ENCODE data around the gene GLE1. TPM values are rescaled to one million over a fixed set of nuclear protein-coding genes. Genes with fewer than 3 reads are reported as not detected.
"Not testable (repeated sequence)": the region's sequence is repeated elsewhere in the genome, so short reads cannot be mapped to it uniquely, and the experiment has no call there.

The GLE1 gene
- total RNA-seq, 1 experiment from 2014 or later, result 52.3 TPM

- no peaks in the 10 kb centered on the region for H3K27me3 ChIP-seq (replicated peaks; ENCODE audit: insufficient read depth, low read depth, low read length, poor library complexity)
- intact Hi-C loops (cut with micrococcal nuclease; ENCODE audit: unreplicated experiment), result no loop called here
- CTCF ChIA-PET, result interaction anchor here (0.9 kb wide), 1 partner anchor 67 kb away, joined by 4 read pairs; no protein-coding TSS in a partner anchor
- POLR2A ChIA-PET (ENCODE audit: low non-redundant PET), result interaction anchor here (0.6 kb wide), 1 partner anchor 23 kb away, joined by 12 read pairs; no protein-coding TSS in a partner anchor
- TF ChIP-seq EZH2 (IDR thresholded peaks at IDR 0.05; ENCODE audit: borderline replicate concordance, low read depth, low read length, poor library complexity, severe bottlenecking), result no peak
- no peak for TF ChIP-seq CTCF (conservative IDR thresholded peaks at IDR 0.05; ENCODE audit: low read depth, low read length)
- BruUV-seq (replicated peaks), result TSS peak; percentile 55
- H3K4me3 ChIP-seq (ENCODE audit: low read depth, low read length, poor library complexity, severe bottlenecking), result peak overlapping the region; percentile 79
- no peak for DNase-seq (ENCODE audit: low spot score)
- peaks cover 6% of the 10 kb centered on the region for H3K4me1 ChIP-seq (ENCODE audit: insufficient read depth, low read length, poor library complexity, severe bottlenecking)
- peaks cover 22% of the 10 kb centered on the region for H3K36me3 ChIP-seq (ENCODE audit: insufficient read depth, low read length, poor library complexity, severe bottlenecking)
- H3K27ac ChIP-seq (ENCODE audit: low read depth, low read length, poor library complexity, severe bottlenecking), result peak overlapping the region; percentile 74
- no peaks in the 10 kb centered on the region for H3K9me3 ChIP-seq (ENCODE audit: low read depth, low read length, poor library complexity, severe bottlenecking)
These were observed 871 bp downstream of the GLE1 start for GRCh38 chr9:128505414-128505765.

- Histone ChIP-seq H3K4me3 (ENCODE audit: low read depth, low read length, poor library complexity, severe bottlenecking) (peak overlapping the region; percentile 79), H3K36me3 (ENCODE audit: insufficient read depth, low read length, poor library complexity, severe bottlenecking) (peaks cover 20% of the 10 kb centered on the region)
- POLR2A ChIA-PET (ENCODE audit: low non-redundant PET), result interaction anchor here (0.6 kb wide), 1 partner anchor 22 kb away, joined by 12 read pairs; no protein-coding TSS in a partner anchor
- H3K27ac ChIP-seq (ENCODE audit: low read depth, low read length, poor library complexity, severe bottlenecking); DNase-seq (ENCODE audit: low spot score); H3K4me1 ChIP-seq (ENCODE audit: insufficient read depth, low read length, poor library complexity, severe bottlenecking); BruUV-seq (replicated peaks); intact Hi-C loops (cut with micrococcal nuclease; ENCODE audit: unreplicated experiment); H3K9me3 ChIP-seq (ENCODE audit: low read depth, low read length, poor library complexity, severe bottlenecking); CTCF ChIA-PET; H3K27me3 ChIP-seq (replicated peaks; ENCODE audit: insufficient read depth, low read depth, low read length, poor library complexity): not testable (repeated sequence)
These were observed 1.4 kb downstream of the GLE1 start for GRCh38 chr9:128505906-128506305.

- Histone ChIP-seq H3K4me1 (ENCODE audit: insufficient read depth, low read length, poor library complexity, severe bottlenecking) (no peaks in the 10 kb centered on the region), H3K27me3 (replicated peaks; ENCODE audit: insufficient read depth, low read depth, low read length, poor library complexity) (no peaks in the 10 kb centered on the region), H3K9me3 (ENCODE audit: low read depth, low read length, poor library complexity, severe bottlenecking) (no peaks in the 10 kb centered on the region), H3K36me3 (ENCODE audit: insufficient read depth, low read length, poor library complexity, severe bottlenecking) (peaks cover 53% of the 10 kb centered on the region), H3K27ac (ENCODE audit: low read depth, low read length, poor library complexity, severe bottlenecking) (no peak overlapping the region), H3K4me3 (ENCODE audit: low read depth, low read length, poor library complexity, severe bottlenecking) (no peak overlapping the region)
- no peak for DNase-seq (ENCODE audit: low spot score)
- intact Hi-C loops (cut with micrococcal nuclease; ENCODE audit: unreplicated experiment), result no loop called here
- BruUV-seq (replicated peaks), result no TSS peak
- POLR2A ChIA-PET (ENCODE audit: low non-redundant PET), result no interaction called here
- TF ChIP-seq EZH2 (IDR thresholded peaks at IDR 0.05; ENCODE audit: borderline replicate concordance, low read depth, low read length, poor library complexity, severe bottlenecking) (no peak), CTCF (conservative IDR thresholded peaks at IDR 0.05; ENCODE audit: low read depth, low read length) (no peak)
- CTCF ChIA-PET, result no interaction called here
These were observed 8.3 kb downstream of the GLE1 start for GRCh38 chr9:128512820-128513219.

- intact Hi-C loops (cut with micrococcal nuclease; ENCODE audit: unreplicated experiment), result no loop called here
- peaks cover 6% of the 10 kb centered on the region for H3K4me1 ChIP-seq (ENCODE audit: insufficient read depth, low read length, poor library complexity, severe bottlenecking)
- TF ChIP-seq EZH2 (IDR thresholded peaks at IDR 0.05; ENCODE audit: borderline replicate concordance, low read depth, low read length, poor library complexity, severe bottlenecking), result no peak
- no peak for TF ChIP-seq CTCF (conservative IDR thresholded peaks at IDR 0.05; ENCODE audit: low read depth, low read length)
- no TSS peak for BruUV-seq (replicated peaks)
- no peak overlapping the region for H3K4me3 ChIP-seq (ENCODE audit: low read depth, low read length, poor library complexity, severe bottlenecking)
- no peaks in the 10 kb centered on the region for H3K27me3 ChIP-seq (replicated peaks; ENCODE audit: insufficient read depth, low read depth, low read length, poor library complexity)
- no peak for DNase-seq (ENCODE audit: low spot score)
- CTCF ChIA-PET, result no interaction called here
- POLR2A ChIA-PET (ENCODE audit: low non-redundant PET), result interaction anchor here (0.6 kb wide), 1 partner anchor 355 kb away, joined by 10 read pairs; no protein-coding TSS in a partner anchor
- peaks cover 42% of the 10 kb centered on the region for H3K36me3 ChIP-seq (ENCODE audit: insufficient read depth, low read length, poor library complexity, severe bottlenecking)
- H3K9me3 ChIP-seq (ENCODE audit: low read depth, low read length, poor library complexity, severe bottlenecking), result no peaks in the 10 kb centered on the region
- no peak overlapping the region for H3K27ac ChIP-seq (ENCODE audit: low read depth, low read length, poor library complexity, severe bottlenecking)
These were observed 17.4 kb downstream of the GLE1 start for GRCh38 chr9:128521956-128522355.
